ENCODE data around the gene CRLF2.

- TF ChIP-seq EZH2 (IDR thresholded peaks at IDR 0.05; ENCODE audit: low read depth, low read length, severe bottlenecking) (no peak), CTCF (IDR thresholded peaks at IDR 0.05; ENCODE audit: control extremely low read depth in 1 of 3, insufficient read depth in 1 of 3, low read depth in 1 of 3, low read length in 3 of 3) (no peak), CBX8 (IDR thresholded peaks at IDR 0.05; ENCODE audit: borderline replicate concordance, low read depth, low read length) (no peak), POLR2A (IDR thresholded peaks at IDR 0.05; ENCODE audit: control extremely low read depth in 1 of 2, low read depth in 2 of 2, low read length in 2 of 2) (no peak), SIN3A (conservative IDR thresholded peaks at IDR 0.05 in 1 of 2, IDR thresholded peaks at IDR 0.05 in 1 of 2; ENCODE audit: low read depth in 1 of 2, low read length in 2 of 2) (no peak), TCF12 (IDR thresholded peaks at IDR 0.05; ENCODE audit: low read depth, low read length) (no peak), EP300 (IDR thresholded peaks at IDR 0.05; ENCODE audit: borderline replicate concordance in 1 of 2, low read depth in 2 of 2, low read length in 2 of 2) (no peak), TAF1 (IDR thresholded peaks at IDR 0.05; ENCODE audit: low read depth, low read length) (no peak), SRF (IDR thresholded peaks at IDR 0.05; ENCODE audit: low read depth, low read length) (no peak), RFX5 (IDR thresholded peaks at IDR 0.05; ENCODE audit: borderline replicate concordance, low read depth, low read length) (no peak), USF2 (IDR thresholded peaks at IDR 0.05; ENCODE audit: low read length) (no peak), NRF1 (IDR thresholded peaks at IDR 0.05; ENCODE audit: low read depth, low read length) (no peak)
Measured at GRCh38 chrX:1178580-1179057, 33.8 kb downstream of the CRLF2 start.
